Measurements from ENCODE around the gene LBHD1.

Gene LBHD1

DNA sequence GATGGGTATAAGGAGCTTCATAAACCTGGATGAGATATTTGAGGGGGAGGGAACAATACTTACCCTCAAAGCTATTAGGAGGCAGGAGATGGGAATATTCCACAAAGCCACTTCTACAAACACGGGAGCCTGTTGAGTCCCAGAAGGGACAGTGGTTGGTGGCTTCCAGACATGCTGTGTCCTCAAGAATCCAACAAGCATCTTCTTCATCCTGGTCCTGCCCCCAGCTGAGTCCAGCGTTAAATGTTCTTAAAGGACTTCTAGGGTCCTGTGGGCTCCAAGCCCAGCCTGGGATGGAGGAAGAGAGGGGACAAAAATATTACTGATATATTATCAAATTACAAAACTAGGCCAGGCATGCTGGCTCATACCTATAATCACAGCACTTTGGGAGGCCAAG lies 4.6 kb downstream of the LBHD1 start:
- TF ChIP-seq, protein P1, sequence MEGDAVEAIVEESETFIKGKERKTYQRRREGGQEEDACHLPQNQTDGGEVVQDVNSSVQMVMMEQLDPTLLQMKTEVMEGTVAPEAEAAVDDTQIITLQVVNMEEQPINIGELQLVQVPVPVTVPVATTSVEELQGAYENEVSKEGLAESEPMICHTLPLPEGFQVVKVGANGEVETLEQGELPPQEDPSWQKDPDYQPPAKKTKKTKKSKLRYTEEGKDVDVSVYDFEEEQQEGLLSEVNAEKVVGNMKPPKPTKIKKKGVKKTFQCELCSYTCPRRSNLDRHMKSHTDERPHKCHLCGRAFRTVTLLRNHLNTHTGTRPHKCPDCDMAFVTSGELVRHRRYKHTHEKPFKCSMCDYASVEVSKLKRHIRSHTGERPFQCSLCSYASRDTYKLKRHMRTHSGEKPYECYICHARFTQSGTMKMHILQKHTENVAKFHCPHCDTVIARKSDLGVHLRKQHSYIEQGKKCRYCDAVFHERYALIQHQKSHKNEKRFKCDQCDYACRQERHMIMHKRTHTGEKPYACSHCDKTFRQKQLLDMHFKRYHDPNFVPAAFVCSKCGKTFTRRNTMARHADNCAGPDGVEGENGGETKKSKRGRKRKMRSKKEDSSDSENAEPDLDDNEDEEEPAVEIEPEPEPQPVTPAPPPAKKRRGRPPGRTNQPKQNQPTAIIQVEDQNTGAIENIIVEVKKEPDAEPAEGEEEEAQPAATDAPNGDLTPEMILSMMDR (IDR thresholded peaks at IDR 0.05; ENCODE audit: insufficient read depth, missing control alignments), result no peak
- FAIRE-seq (no peak), DNase-seq (ENCODE audit: insufficient read length, low spot score) (no peak)

DNA sequence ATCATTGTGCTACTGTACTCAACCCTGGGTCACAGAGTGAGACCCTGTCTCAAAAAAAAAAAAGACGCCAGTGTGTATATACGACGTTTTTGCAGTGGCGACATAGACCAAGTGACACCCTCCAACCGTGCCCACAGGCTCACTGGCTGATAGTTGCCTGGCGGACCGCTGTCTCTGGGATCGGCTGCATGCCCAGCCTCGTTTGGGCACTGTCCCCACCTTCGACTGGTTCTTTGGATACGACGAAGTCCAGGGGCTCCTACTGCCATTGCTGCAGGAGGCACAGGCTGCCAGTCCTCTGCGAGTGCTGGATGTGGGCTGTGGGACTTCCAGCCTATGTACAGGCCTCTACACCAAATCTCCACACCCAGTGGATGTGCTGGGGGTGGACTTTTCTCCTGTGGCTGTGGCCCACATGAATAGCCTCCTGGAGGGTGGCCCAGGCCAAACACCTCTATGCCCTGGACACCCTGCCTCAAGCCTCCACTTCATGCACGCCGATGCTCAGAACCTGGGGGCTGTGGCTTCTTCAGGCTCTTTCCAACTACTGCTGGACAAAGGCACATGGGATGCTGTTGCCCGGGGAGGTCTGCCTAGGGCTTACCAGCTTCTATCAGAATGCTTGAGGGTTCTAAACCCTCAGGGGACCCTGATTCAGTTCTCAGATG lies 5.7 kb downstream of the LBHD1 start:
- TF ChIP-seq, protein P1 (IDR thresholded peaks at IDR 0.05; ENCODE audit: insufficient read depth, missing control alignments), result no peak
- FAIRE-seq (no peak), DNase-seq (ENCODE audit: insufficient read length, low spot score) (no peak)

DNA sequence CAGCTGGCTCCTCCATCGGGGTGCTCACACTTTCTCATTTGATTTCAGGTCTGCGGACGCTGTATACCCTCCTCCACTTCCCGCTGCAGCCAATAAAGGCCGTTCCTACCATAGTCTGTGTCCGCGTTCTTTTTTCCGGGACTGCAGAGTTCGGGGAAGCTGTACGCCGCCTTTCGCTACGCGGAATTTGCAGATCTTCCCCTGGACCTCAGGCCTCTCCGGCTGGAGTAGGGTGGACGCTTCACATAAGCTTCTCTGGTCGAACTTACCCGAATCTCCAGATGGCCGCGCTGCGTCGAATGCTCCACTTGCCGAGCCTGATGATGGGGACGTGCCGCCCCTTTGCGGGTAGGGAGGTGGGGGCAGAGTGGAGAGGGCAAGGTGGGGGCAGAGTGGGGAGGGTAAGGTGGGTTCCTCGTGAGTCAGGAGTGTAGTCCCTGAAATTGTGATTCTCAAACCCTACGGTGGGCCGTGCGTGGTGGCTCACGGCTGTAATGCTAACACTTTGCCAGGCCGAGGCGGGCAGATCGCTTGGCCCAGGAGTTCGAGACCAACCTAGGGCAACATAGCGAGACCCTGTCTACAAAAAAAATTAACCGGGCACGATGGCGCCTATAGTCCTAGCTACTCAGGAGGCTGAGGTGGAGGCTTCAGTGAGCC lies 6.3 kb downstream of the LBHD1 start:
- no peak for FAIRE-seq
- TF ChIP-seq, protein P1 (IDR thresholded peaks at IDR 0.05; ENCODE audit: insufficient read depth, missing control alignments), result no peak
- DNase-seq (ENCODE audit: insufficient read length, low spot score), result no peak

DNA sequence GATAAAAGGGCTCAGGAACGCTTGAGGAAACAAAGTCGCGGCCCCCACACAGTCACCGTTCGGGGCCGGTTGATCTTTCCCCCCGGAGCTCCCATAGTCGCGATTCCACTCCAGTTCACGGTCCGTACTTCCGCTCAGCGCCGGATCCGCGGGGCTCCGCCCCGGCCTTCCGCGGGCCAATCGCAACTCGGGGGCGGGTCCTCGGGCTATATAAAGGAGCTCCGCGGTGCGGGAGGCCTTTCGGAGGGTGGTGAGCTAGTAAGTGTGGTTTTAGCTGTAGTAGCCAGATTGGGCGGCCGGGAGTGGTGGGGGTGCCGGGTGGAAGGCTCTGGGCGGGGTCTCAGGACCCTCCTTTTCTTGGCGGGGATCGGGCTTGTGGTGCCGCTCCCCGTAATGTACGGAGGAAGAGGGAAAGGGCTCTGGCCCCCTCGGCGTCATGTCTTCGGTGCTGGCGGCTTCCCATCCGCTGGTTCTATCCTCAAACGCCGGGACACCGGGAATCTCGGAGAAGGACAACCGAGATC lies 6.9 kb downstream of the LBHD1 start, which contains the start of the genes C11orf98 and CSKMT:
C11orf98 (minus strand) TSS at position 136 of the 524 bp plus-strand sequence; CDS start at position 95, 41 bp downstream.
CSKMT (plus strand) TSS at position 238 of the 524 bp plus-strand sequence. CDS start 568 bp downstream, outside the sequence.
- TF ChIP-seq, protein P1 (IDR thresholded peaks at IDR 0.05; ENCODE audit: insufficient read depth, missing control alignments), result no peak
- FAIRE-seq (no peak), DNase-seq (ENCODE audit: insufficient read length, low spot score) (peak; percentile 91)

DNA sequence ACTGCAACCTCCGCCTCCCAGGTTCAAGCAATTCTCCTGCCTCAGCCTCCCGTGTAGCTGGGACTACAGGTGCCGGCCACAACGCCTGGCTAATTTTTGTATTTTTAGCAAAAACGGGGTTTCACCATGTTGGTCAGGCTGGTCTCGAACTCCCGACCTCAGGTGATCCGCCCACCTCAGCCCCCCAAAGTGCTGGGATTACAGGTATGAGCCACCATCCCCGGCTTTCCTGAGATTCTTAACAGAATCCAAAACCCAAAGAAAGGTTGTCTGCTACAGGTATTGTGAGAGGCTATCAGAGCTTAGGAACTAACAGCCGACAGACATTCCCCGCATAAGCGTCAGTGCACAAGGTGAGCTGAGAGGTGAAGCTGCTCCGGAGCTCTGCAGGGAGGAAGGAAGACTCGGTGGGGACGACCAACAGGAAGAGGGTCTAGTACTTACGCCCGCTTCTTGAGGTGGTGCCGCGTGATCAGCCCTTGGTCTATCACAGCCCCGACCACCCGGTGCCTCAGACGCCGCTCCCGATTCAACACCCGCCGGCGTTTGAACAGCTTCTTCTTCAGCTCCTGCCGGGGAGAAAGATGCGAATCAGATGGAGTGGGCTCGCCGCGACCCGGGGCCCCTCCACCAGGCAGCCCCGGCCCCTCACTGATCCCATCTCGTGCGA lies 7.5 kb downstream of the LBHD1 start:
- TF ChIP-seq, protein P1 (IDR thresholded peaks at IDR 0.05; ENCODE audit: insufficient read depth, missing control alignments), result no peak
- DNase-seq (ENCODE audit: insufficient read length, low spot score) (no peak), FAIRE-seq (no peak)

DNA sequence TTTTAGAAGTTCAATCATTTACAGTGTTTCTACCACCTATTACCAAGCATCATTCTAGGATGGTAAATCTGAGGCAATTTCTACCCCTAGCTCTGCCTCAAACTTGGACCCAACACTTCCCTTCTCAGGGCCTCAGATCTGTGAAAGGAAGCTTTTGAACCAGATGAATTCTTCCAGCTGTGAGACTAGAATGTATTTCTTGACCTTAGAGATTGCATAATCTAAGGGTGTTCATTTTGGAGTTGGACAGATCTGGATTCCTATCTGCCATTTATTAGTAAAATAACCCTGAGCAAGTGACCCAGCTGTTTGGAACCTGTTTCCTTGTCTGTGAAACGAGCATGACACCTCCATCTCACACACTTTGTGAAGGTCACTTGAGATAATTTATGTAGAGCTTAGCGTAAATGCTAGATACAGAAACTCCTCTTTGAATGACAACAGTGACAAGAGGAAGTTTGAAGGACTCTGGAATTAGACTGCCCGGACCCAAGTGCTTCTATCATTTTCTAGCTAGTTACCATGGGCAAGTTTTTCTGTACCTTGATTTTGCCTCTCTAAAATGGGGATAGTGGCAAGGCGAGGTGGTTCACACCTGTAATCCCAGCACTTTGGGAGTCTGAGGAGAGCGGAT lies 15.2 kb downstream of the LBHD1 start:
- DNase-seq (ENCODE audit: insufficient read length, low spot score), result no peak
- TF ChIP-seq, protein P1 (IDR thresholded peaks at IDR 0.05; ENCODE audit: insufficient read depth, missing control alignments), result no peak
- no peak for FAIRE-seq

All from D721Med (cell line).